ENCODE measurements around the gene PDK2. TPM values are rescaled to one million over a fixed set of nuclear protein-coding genes. Genes with fewer than 3 reads are reported as not detected.

PDK2 gene
- total RNA-seq, 4 donors from 2014 or later, result 111 to 335 (median 124) TPM

- Histone ChIP-seq H3K27me3 (no peaks in the 10 kb centered on the region), H3K4me1 (peaks cover 40 to 45% of the 10 kb centered on the region in 2 donors), H3K36me3 (peaks cover 0 to 44% of the 10 kb centered on the region in 2 donors), H3K9me3 (no peaks in the 10 kb centered on the region), H3K4me3 (no peak overlapping the region), H3K27ac (peak overlapping the region; percentile 29 to 95 (median 95))
- TF ChIP-seq POLR2A (IDR thresholded peaks at IDR 0.05) (no peak), CTCF (IDR thresholded peaks at IDR 0.05 in 4 of 5, conservative IDR thresholded peaks at IDR 0.05 in 1 of 5) (no peak)
- ATAC-seq, result no peak
- in situ Hi-C loops (cut with MboI; ENCODE audit: low sequenced_read_pairs in 4 of 4) (no loop called here), intact Hi-C loops (cut with DNase I; ENCODE audit: low total_unique reads) (no loop called here)
- DNase-seq, result no peak
Measured at GRCh38 chr17:50135316-50136095, 40.4 kb downstream of the PDK2 start.

GRCh38 chr17:50136096-50136687 is 41.0 kb downstream of the PDK2 start:
- ATAC-seq, result no peak
- Histone ChIP-seq H3K4me3 (no peak overlapping the region), H3K27me3 (no peaks in the 10 kb centered on the region), H3K9me3 (no peaks in the 10 kb centered on the region), H3K4me1 (peaks cover 34 to 45% of the 10 kb centered on the region in 2 donors), H3K36me3 (peaks cover 0 to 51% of the 10 kb centered on the region in 2 donors), H3K27ac (no peak overlapping the region)
- DNase-seq, result no peak
- intact Hi-C loops (cut with DNase I; ENCODE audit: low total_unique reads) (no loop called here), in situ Hi-C loops (cut with MboI; ENCODE audit: low sequenced_read_pairs in 4 of 4) (no loop called here)
- TF ChIP-seq CTCF (IDR thresholded peaks at IDR 0.05 in 4 of 5, conservative IDR thresholded peaks at IDR 0.05 in 1 of 5) (no peak), POLR2A (IDR thresholded peaks at IDR 0.05) (no peak)

GRCh38 chr17:50137042-50137441 is 41.9 kb downstream of the PDK2 start:
- ATAC-seq (no peak), DNase-seq (no peak)
- Histone ChIP-seq H3K36me3 (peaks cover 0 to 55% of the 10 kb centered on the region in 2 donors), H3K27me3 (no peaks in the 10 kb centered on the region), H3K4me3 (no peak overlapping the region), H3K4me1 (peaks cover 32 to 40% of the 10 kb centered on the region in 2 donors), H3K9me3 (no peaks in the 10 kb centered on the region), H3K27ac (no peak overlapping the region)
- TF ChIP-seq CTCF (IDR thresholded peaks at IDR 0.05 in 4 of 5, conservative IDR thresholded peaks at IDR 0.05 in 1 of 5), result no peak
- TF ChIP-seq POLR2A (IDR thresholded peaks at IDR 0.05), result no peak
- in situ Hi-C loops (cut with MboI; ENCODE audit: low sequenced_read_pairs in 4 of 4), result no loop called here
- intact Hi-C loops (cut with DNase I; ENCODE audit: low total_unique reads), result no loop called here

- TF ChIP-seq POLR2A (IDR thresholded peaks at IDR 0.05) (no peak), CTCF (IDR thresholded peaks at IDR 0.05 in 4 of 5, conservative IDR thresholded peaks at IDR 0.05 in 1 of 5) (no peak)
- peaks cover 11 to 19% of the 10 kb centered on the region in 2 donors for H3K4me1 ChIP-seq
- no peak for ATAC-seq
- no peak overlapping the region for H3K4me3 ChIP-seq
- peaks cover 0 to 67% of the 10 kb centered on the region in 2 donors for H3K36me3 ChIP-seq
- intact Hi-C loops (cut with DNase I; ENCODE audit: low total_unique reads), result no loop called here
- DNase-seq, result no peak
- H3K27ac ChIP-seq, result peak overlapping the region in 2 of 4 donors; percentile 34 to 53
- no peaks in the 10 kb centered on the region for H3K27me3 ChIP-seq
- no peaks in the 10 kb centered on the region for H3K9me3 ChIP-seq
- in situ Hi-C loops (cut with MboI; ENCODE audit: low sequenced_read_pairs in 4 of 4), result no loop called here
Measured at GRCh38 chr17:50139185-50139783, 44.1 kb downstream of the PDK2 start.
